Lung (tissue), 12 donors: Measurements from ENCODE around the gene DEAF1. TPM values are rescaled to one million over a fixed set of nuclear protein-coding genes. Genes with fewer than 3 reads are reported as not detected.

Experiments used
- ATAC-seq: fragments of 200-7000 bp; cut with Tn5 transposase; one replicate; pipeline ENCODE4 v1.9.1; 2020; ENCODE audit warnings: moderate number of reproducible peaks; ENCODE audit not compliant: insufficient read depth, low FRiP score
- DNase-seq, 3 donors: peaks; one replicate each; pipeline ENCODE4 v3.0.0-alpha.2; 2013 to 2017
- H3K27ac ChIP-seq, 2 donors: one replicate each; pipeline ENCODE4 v1.5.1; 2013; ENCODE audit warnings: mild to moderate bottlenecking in 2 of 2, moderate library complexity in 2 of 2, control low read depth in 1 of 2, inconsistent platforms in 1 of 2, low read depth in 1 of 2, low read length in 1 of 2
- H3K27me3 ChIP-seq, 3 donors: one replicate each; pipeline ENCODE4 v1.5.1; 2013; ENCODE audit warnings: low read length in 2 of 3; ENCODE audit not compliant: control insufficient read depth in 3 of 3, insufficient read depth in 3 of 3
- H3K36me3 ChIP-seq, 4 donors: one replicate each; pipeline ENCODE4 v1.5.1; 2013; ENCODE audit warnings: low read length in 4 of 4, mild to moderate bottlenecking in 1 of 4, moderate library complexity in 1 of 4; ENCODE audit not compliant: control insufficient read depth in 4 of 4, insufficient read depth in 4 of 4
- H3K4me1 ChIP-seq, 5 donors: one replicate each; pipeline ENCODE4 v1.5.1; 2013; ENCODE audit warnings: low read length in 5 of 5, mild to moderate bottlenecking in 2 of 5, moderate library complexity in 1 of 5; ENCODE audit not compliant: control insufficient read depth in 5 of 5, insufficient read depth in 5 of 5
- H3K4me3 ChIP-seq: one replicate; pipeline ENCODE4 v1.5.1; 2013; ENCODE audit warnings: mild to moderate bottlenecking, control low read depth, moderate library complexity
- H3K9ac ChIP-seq, 2 donors: one replicate each; pipeline ENCODE4 v1.5.1; 2013; ENCODE audit warnings: low read length in 2 of 2, control low read depth in 1 of 2; ENCODE audit not compliant: insufficient read depth in 1 of 2
- H3K9me3 ChIP-seq, 4 donors: one replicate each; pipeline ENCODE4 v1.5.1; 2013; ENCODE audit warnings: low read length in 3 of 4, mild to moderate bottlenecking in 1 of 4, moderate library complexity in 1 of 4; ENCODE audit not compliant: control insufficient read depth in 4 of 4, insufficient read depth in 3 of 4
- WGBS, 2 donors: extraction: QIAGEN DNeasy Blood & Tissue Kit; methylation state at CpG; one replicate each; pipeline ENCODE4 v1.1.7; 2013; 5-methylcytosine and 5-hydroxymethylcytosine counted together
- polyA plus RNA-seq, 2 donors: library from polyadenylated mRNA; stranded (reverse); fragments of 200-250 nt; gene quantifications; one replicate each; pipeline ENCODE4 v1.2.1, GENCODE V29; 2013
- total RNA-seq, 2 donors: library from RNA; depleted of rRNA in 1 of 2; stranded (reverse); fragments of >200 nt in 1 of 2; gene quantifications; one replicate each; pipeline ENCODE4 v1.2.1, GENCODE V29; 2014 to 2021
- TF ChIP-seq, protein P1 (sequence below): IDR thresholded peaks from 2 replicates; pipeline ENCODE4 v1.5.1; 2012; ENCODE audit warnings: mild to moderate bottlenecking; ENCODE audit errors: control extremely low read depth, extremely low read depth
- donor health status: control.
- donor health status: control.
- donor health status: Bipolar disorder and iron deficiency.
- donor health status: healthy.
- donor health status: DM: yes; HTN: yes; CAD: no.

The DEAF1 gene
- total and polyA plus RNA-seq, 4 donors: 18.5 to 33.1 (median 22.3) TPM

DNA sequence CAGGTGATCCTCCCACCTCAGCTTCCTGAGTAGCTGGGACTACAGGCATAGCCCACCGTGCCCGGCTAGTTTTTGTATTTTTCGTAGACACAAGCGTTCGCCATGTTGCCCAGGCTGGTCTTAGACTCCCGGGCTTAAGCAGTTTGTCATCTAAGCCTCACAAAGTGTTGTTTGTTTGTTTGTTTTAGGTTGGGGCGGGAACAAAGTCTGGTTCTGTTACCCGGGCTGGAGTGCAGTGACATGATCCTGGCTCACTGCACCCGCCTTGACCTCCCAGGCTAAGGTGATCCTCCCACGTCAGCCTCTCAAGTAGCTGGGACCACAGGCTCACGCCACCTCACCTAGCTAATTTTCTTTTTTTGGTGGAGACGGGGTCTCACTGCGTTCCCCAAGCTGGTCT lies 91.9 kb downstream of the DEAF1 start:
- Histone ChIP-seq H3K9me3 (no peaks in the 10 kb centered on the region), H3K9ac (no peak overlapping the region), H3K4me3 (no peak overlapping the region), H3K36me3 (peaks cover 15 to 75% (median 34%) of the 10 kb centered on the region in 4 donors), H3K4me1 (no peaks in the 10 kb centered on the region), H3K27ac (no peak overlapping the region), H3K27me3 (no peaks in the 10 kb centered on the region)
- TF ChIP-seq, protein P1, sequence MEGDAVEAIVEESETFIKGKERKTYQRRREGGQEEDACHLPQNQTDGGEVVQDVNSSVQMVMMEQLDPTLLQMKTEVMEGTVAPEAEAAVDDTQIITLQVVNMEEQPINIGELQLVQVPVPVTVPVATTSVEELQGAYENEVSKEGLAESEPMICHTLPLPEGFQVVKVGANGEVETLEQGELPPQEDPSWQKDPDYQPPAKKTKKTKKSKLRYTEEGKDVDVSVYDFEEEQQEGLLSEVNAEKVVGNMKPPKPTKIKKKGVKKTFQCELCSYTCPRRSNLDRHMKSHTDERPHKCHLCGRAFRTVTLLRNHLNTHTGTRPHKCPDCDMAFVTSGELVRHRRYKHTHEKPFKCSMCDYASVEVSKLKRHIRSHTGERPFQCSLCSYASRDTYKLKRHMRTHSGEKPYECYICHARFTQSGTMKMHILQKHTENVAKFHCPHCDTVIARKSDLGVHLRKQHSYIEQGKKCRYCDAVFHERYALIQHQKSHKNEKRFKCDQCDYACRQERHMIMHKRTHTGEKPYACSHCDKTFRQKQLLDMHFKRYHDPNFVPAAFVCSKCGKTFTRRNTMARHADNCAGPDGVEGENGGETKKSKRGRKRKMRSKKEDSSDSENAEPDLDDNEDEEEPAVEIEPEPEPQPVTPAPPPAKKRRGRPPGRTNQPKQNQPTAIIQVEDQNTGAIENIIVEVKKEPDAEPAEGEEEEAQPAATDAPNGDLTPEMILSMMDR: no peak
- WGBS, 2 donors: 91 to 93% methylated on average over 13 of the region's 13 CpGs
- ATAC-seq (no peak), DNase-seq (no peak)

DNA sequence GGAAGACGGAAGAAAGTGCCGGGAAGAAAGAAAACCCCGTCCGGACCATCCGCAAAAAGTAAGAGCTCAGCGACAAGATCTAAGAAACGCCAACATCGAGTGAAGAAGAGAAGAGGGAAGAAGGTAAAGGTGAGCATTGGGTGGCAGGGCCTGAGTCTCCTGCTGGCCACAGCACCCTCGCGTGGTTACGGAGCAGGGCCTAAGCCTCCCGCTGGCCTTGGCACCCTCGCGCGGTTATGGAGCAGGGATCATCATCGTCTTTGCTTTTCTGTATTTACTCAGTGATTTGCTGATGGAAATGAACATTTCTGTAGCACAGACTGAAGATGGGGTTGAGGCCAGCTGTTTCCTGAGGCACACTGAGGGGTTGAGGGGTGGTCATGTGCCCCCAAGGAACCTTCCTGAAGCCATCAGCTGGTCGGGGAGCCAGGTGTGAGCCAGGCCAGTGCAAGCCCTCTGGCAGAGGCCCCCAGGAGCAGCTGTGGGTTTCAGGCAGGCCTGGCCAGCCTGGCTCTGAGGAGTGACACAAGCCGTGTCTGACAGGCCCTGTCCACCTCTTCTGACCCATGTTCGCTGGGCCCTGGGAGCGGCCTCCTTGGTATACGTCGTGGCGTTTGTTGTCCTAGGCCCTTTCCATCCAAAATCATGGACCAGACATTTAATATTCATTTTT lies 93.3 kb downstream of the DEAF1 start:
- WGBS, 2 donors: 95 to 96% methylated on average over 23 of the region's 23 CpGs
- ATAC-seq (no peak), DNase-seq (no peak)
- Histone ChIP-seq H3K9me3 (no peaks in the 10 kb centered on the region), H3K27me3 (no peaks in the 10 kb centered on the region), H3K4me1 (no peaks in the 10 kb centered on the region), H3K9ac (no peak overlapping the region), H3K4me3 (no peak overlapping the region), H3K36me3 (peaks cover 8 to 75% (median 29%) of the 10 kb centered on the region in 4 donors), H3K27ac (no peak overlapping the region)
- TF ChIP-seq, protein P1: no peak

GRCh38 chr11:598005-598680 lies 96.9 kb downstream of the DEAF1 start:
- 91 to 94% methylated on average over 27 to 30 of the region's 30 CpGs for WGBS, 2 donors
- Histone ChIP-seq H3K36me3 (peaks cover 3 to 72% (median 25%) of the 10 kb centered on the region in 4 donors), H3K27ac (no peak overlapping the region), H3K27me3 (no peaks in the 10 kb centered on the region), H3K9me3 (no peaks in the 10 kb centered on the region), H3K4me1 (no peaks in the 10 kb centered on the region), H3K4me3 (no peak overlapping the region), H3K9ac (no peak overlapping the region)
- no peak for DNase-seq
- ATAC-seq: no peak
- TF ChIP-seq, protein P1: no peak
